ENCODE data around the gene SLC25A4.
"Not testable (repeated sequence)": the region's sequence is repeated elsewhere in the genome, so short reads cannot be mapped to it uniquely, and the experiment has no call there.

Gene SLC25A4

GRCh38 chr4:185142912-185143600 lies at the start of gene SLC25A4:
Gene SLC25A4, plus strand, starts transcription at chr4:185143266. Its CDS starts 107 bp downstream, at chr4:185143373.
- FAIRE-seq, result no peak

DNA sequence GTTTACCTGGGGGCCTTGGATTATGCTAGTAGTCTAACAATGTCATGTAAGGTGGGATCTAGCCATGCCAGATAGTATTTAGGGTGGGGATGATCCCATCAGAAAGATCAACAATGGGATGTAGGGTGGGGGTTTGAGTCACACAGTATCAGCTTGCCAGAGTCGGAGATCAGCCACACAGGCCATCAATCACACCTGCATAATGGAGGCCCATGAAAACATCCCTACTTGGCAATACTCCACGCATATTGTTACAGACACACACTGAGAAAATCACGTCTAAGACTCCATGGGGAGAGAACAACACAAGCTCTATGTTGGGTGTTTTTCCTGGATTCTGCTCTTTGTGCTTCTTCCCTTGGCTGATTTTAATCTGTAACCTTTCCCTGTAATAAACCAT lies 49.5 kb upstream of the SLC25A4 start:
- no peak for FAIRE-seq

DNA sequence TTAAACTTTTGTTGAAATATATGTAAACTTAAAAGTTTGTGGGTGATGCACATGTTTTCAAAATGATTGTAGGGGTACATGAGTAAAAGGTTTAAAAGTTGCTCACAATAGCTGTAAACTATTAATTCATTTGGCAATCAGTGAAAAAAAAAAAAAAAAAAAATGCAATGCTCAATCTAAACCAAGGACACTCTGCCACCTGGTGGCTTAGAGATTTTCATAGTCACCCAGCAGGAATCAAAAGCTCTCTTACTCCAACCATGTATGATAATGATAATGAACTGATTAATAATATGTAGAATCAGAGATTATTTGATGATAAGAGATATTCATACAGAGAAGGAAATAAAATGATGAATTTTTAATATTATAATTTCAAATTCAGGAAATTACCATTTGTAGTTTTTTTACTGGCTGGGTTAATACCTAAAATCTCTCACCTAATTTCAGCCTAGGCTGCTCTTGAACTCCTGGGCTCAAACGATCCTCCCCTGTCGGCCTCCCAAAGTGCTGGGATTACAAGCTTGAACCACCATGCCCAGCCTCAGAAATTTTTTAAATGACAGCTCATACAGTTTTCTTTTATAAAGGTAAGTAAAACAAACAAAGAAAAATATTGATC lies 46.9 kb upstream of the SLC25A4 start:
- FAIRE-seq, result peak; percentile 95

DNA sequence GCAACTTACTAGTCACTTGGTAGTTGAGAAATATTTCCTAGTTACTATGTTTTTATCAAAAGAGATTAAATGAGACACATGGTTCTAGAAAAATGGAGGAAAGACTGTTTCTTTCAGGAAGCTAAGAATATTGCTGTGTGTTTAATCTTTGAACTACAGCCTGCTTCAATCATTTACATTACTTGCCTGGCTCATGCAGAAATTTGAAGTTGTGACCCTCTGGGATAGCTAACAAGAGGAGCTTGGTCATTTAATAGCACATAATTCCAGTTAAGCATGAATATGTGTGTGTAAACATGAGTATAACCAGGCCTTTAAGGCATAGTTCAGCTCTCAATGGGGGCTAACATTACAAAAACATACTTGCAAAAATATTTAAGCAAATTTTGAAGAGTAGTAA lies 44.6 kb upstream of the SLC25A4 start:
- FAIRE-seq, result no peak

GRCh38 chr4:185099024-185099682 lies 43.9 kb upstream of the SLC25A4 start:
- no peak for FAIRE-seq

GRCh38 chr4:185099940-185100339 lies 43.1 kb upstream of the SLC25A4 start:
- FAIRE-seq, result no peak

- no peak for FAIRE-seq
These were observed 42.6 kb upstream of the SLC25A4 start for GRCh38 chr4:185100423-185100822.

DNA sequence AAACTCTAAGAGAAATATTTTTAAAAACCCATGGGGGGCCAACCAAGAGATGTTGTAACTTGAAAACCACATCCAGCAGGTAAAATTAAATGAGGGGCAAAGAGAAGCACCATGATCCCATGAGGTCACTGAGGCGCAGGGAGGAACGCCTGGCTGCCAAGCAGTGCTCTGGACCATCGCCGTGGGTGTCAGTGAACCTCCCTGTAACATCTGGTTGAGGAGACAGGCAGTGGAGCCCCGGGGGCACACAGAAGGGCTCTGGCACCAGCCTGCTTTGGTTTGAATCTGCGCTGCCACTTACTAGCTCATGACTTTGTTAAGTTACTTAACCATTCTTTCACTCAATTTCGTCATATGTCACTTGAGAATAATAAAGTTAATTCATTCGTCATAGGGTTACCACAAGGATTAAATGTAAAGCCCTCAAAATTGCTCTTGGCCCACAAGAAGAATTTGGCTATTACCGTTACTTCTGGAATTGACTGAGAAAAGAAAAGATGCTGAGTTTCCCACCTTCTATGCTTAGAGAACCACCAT lies 41.6 kb upstream of the SLC25A4 start:
- no peak for FAIRE-seq

DNA sequence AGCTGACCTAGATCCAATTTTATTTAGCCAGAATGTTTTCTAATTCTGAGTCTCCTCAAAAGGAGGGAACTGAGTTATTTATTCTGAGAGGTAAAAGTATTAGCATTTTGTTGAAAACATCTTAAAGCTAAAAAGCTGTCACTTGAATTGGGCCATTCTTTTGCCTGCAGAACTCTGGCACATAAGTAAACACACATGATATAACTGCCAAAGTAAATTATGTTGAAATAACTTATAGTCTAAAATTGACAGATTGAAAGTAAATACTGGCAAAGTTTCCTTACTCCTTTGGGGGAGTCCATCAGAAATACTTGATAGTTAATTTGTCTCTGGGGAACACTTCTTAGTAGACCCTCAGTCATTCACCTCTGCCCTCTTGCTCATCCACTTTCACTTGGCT lies 38.3 kb upstream of the SLC25A4 start:
- no peak for FAIRE-seq

- no peak for FAIRE-seq
These were observed 36.7 kb upstream of the SLC25A4 start for GRCh38 chr4:185106353-185106752.

- not testable (repeated sequence) for FAIRE-seq
These were observed 35.5 kb upstream of the SLC25A4 start for GRCh38 chr4:185107574-185107973.

DNA sequence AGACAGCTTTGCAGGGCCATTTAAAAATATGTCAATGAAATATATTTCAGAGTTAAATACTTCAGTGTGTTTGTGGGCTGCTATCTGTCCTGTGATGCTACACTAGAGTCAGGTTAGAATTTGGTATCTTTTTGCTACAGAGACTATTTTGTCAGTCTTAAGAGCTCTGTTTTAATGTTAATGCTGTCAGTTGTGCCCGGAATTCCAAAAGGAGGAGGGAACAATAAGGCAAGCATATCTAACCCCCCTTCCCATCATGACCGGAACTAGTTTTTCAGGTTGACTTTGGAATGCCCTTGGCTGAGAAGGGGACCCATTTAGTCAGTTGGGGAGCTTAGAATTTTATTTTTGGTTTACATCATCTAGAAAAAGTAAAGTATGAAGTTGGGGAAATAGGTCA lies 34.9 kb upstream of the SLC25A4 start:
- no peak for FAIRE-seq

DNA sequence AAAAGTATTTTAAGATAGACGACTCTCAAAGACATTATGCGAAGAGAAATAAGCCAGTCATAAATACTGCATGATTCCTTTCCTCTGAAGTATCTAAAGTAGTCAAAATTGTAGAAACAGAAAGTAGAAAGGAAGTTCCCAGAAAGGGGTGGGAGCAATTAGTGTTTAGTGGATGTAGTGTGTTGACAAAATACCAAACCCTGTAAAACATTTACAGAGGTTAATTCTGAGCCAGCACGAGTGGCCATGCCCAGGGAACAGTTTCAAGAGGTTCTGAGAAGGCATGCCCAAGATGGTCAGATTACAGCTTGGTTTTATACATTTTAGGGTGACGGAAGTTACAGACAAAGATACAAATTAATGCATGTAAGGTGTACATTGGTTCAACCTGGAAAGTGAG lies 34.4 kb upstream of the SLC25A4 start:
- FAIRE-seq, result no peak

DNA sequence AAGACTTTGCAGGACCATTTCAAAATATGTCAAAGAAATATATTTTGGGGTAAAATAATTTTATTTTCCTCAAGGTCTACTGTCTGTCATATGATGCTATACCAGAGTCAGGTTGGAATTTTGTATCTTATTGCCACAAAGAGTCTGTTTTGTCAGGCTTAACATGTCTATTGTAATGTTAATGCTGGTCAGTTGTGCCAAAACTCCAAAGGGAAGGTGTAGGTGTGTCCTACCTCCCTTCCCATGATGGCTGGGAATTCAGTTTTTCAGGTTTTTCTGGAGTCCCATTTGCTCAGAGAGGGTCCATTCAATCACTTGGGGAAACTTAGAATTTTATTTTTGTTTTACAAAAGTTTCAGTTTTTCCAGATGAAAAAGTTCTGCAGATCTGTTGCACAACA lies 33.3 kb upstream of the SLC25A4 start:
- FAIRE-seq, result no peak

GRCh38 chr4:185110375-185110823 lies 32.7 kb upstream of the SLC25A4 start:
- no peak for FAIRE-seq

DNA sequence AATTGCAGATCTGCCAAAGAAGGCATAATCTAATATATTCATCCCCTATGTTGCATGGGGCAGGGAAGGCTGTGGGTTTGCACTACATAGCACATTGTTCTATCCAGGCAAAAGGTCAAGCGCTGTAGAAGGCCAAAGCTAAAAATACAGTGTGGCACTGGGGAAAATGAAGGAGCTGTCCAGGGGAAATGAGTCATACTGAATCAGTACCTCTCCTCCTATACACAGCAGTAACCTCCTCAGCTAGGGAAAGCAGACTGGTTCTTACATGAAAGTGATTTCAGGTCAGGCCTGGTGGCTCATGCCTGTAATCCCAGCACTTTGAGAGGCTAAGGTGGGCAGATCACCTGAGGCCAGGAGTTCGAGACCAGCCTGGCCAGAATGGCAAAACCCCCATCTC lies 31.0 kb upstream of the SLC25A4 start:
- no peak for FAIRE-seq

DNA sequence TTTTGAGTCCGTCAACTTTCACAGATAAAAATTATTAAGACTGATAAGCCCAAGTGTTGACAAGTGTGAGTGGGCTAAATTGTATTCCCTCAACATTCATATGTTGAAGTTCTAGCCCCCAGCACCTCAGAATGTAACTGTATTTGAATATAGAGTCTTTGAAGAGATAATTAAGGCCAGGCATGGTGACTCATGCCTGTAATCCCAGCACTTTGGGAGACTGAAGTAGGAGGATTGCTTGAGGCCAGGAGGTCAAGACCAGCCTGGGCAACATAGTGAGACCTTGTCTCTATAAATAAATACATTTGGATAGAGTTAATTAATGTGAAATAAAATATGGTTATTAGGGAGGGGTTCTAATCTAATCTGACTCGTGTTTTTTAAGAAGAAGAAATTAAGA lies 29.7 kb upstream of the SLC25A4 start:
- no peak for FAIRE-seq

- FAIRE-seq, result no peak
These were observed 27.2 kb upstream of the SLC25A4 start for GRCh38 chr4:185115827-185116232.

- no peak for FAIRE-seq
These were observed 25.6 kb upstream of the SLC25A4 start for GRCh38 chr4:185117300-185117934.

DNA sequence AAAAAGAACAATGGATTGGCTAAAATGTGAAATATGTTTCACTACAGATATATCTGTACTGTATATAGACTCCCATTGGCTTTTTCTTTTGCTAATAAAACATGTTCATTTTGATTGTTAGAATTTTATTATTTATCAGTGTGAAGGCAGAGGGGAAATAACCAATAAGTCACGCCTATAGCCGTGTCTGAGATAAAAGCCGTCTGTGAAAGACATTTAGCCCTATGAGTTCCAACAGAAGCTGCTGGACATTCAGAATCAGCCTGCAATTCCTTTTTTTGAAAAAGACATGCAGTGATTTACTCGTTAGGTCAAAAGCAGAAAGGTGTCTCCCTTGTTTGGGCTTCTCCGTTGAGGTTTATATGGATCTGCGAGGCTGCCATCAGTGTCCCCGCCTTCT lies 24.2 kb upstream of the SLC25A4 start:
- no peak for FAIRE-seq

GRCh38 chr4:185119467-185119866 lies 23.6 kb upstream of the SLC25A4 start:
- FAIRE-seq, result not testable (repeated sequence)

DNA sequence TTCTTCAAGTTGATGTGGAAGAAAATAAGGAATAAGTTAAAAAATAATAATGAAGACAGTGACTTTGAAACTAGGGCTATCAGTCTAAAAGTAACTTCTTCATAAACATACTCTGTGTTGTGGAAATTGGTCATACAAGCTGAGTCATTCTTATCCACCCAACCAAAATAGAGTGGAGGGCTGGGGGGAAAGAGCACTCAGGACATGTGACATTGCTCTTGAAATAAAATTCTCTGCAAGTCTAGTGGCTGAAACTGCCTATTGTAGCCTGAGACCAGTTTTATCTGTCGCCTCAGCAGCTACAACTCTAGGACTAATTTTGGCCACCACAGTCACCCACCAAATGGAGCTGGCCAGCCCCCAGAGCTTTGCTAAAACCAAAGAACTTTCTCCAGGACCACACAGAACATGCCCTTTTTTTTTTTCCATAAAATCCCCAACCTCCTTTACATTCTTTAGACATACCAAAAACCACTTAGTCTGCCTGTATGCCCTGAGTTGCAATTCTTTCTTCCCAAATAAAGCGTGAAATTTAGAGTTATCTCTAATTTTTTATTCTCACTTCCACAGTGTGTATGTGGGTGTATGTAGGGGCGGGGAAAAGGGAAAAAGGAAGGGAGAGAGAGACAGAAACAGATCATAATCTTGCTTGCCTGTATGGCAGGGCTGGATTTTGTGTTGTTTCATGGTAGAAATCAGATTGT lies 23.0 kb upstream of the SLC25A4 start:
- FAIRE-seq, result no peak

GRCh38 chr4:185120631-185120946 lies 22.5 kb upstream of the SLC25A4 start:
- no peak for FAIRE-seq
